AG04450 (cell line): ENCODE measurements around the gene THSD1. TPM values are rescaled to one million over a fixed set of nuclear protein-coding genes. Genes with fewer than 3 reads are reported as not detected.

Experiments used
- CTCF ChIA-PET: fragments of 300-600, 350-600 bp; formaldehyde crosslinking; extraction: SDS; loops from one replicate; lab custom pipeline; 2022; ENCODE audit warnings: antibody characterized with exemption, inconsistent platforms; lab: Charles Lee
- POLR2A ChIA-PET: fragments of 350-600 bp; formaldehyde crosslinking; extraction: SDS; loops from one replicate; lab custom pipeline; 2021; ENCODE audit warnings: antibody characterized with exemption, inconsistent platforms; lab: Yijun Ruan, JAX
- DNase-seq: peaks from one replicate; pipeline ENCODE4 v3.0.0-alpha.2; 2011; ENCODE audit warnings: low read depth, low spot score
- H3K27ac ChIP-seq: one replicate; pipeline ENCODE4 v1.5.1; 2012; ENCODE audit warnings: low read depth, low read length, control low read depth
- H3K27me3 ChIP-seq: one replicate; pipeline ENCODE4 v1.6.0; 2012; ENCODE audit warnings: low read length; ENCODE audit not compliant: control insufficient read depth, insufficient read depth
- H3K4me3 ChIP-seq: 2 replicates; pipeline ENCODE4 v1.5.1; 2011; ENCODE audit warnings: mild to moderate bottlenecking, low read depth, low read length, control low read depth
- H3K9me3 ChIP-seq: 2 replicates; pipeline ENCODE4 v1.5.1; 2012; ENCODE audit warnings: low read length; ENCODE audit not compliant: control insufficient read depth, insufficient read depth
- polyA plus RNA-seq: library from polyadenylated mRNA; depleted of rRNA; stranded (reverse); fragments of >200 nt; gene quantifications from 2 replicates; pipeline ENCODE4 v1.2.3, GENCODE V29; 2011
- TF ChIP-seq, protein P1 (sequence below): IDR thresholded peaks from 2 replicates; pipeline ENCODE4 v1.5.1; 2011; ENCODE audit warnings: low read depth, low read length, control low read depth, inconsistent platforms

Gene THSD1
- polyA plus RNA-seq, 1 experiment = 7.9 TPM

DNA sequence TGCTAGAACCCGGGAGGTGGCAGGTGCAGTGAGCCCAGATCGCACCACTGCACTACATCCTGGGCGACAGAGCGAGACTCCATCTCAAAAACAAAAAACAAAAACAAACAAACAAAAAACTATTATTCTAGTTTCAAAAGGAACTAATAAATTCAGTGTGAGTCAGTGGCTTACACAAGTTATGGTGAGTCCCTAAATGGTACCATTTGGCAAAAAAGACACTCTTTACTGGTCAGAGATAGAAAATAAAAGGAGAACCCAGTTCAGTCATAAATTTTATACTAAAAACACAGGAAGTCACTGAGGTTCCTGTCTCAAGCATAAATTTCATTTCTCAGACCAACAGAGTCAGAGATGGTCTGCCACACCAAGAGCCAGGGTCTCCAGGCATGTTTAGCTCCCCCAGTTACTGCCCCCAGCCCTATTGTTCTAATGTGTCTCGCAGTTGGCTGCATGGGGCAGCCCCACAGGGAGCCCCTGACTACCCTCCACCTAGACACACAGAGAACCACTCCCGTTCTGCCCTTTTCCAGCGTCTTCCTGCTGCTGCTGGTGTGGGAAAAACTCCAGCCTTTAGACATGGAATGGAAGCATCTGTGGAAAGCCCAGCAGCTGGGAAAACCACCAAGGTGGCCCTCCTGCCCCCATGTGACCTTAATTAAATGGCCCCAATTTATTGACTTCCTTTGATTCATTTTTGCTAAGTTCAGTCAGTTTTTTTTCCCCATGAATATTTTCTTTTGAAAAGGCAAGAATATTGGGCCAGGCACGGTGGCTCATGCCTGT, 12.2 kb downstream of the THSD1 start:
- POLR2A ChIA-PET = no interaction called here

DNA sequence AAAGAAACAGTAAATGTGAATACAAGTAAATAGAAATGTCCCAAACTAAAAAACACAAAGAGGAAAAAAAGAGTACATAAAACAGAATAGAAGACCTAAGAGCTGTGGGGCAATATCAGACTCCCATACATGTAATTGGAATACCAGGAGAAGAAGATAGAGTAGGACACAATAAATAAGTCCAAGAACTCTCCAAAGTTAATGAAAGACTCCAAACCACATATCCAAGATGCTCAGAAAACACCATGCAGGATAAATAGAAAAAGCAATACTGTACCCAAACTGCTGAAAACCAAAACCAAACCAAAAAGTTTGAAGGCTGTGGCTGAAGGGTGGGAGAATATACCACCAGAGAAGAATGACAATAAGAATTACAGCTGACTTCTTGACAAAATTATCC, 18.3 kb downstream of the THSD1 start:
- no peak for DNase-seq
- TF ChIP-seq, protein P1, sequence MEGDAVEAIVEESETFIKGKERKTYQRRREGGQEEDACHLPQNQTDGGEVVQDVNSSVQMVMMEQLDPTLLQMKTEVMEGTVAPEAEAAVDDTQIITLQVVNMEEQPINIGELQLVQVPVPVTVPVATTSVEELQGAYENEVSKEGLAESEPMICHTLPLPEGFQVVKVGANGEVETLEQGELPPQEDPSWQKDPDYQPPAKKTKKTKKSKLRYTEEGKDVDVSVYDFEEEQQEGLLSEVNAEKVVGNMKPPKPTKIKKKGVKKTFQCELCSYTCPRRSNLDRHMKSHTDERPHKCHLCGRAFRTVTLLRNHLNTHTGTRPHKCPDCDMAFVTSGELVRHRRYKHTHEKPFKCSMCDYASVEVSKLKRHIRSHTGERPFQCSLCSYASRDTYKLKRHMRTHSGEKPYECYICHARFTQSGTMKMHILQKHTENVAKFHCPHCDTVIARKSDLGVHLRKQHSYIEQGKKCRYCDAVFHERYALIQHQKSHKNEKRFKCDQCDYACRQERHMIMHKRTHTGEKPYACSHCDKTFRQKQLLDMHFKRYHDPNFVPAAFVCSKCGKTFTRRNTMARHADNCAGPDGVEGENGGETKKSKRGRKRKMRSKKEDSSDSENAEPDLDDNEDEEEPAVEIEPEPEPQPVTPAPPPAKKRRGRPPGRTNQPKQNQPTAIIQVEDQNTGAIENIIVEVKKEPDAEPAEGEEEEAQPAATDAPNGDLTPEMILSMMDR = no peak
- Histone ChIP-seq H3K27me3 (no peaks in the 10 kb centered on the region), H3K4me3 (no peak overlapping the region), H3K9me3 (no peaks in the 10 kb centered on the region), H3K27ac (no peak overlapping the region)
- ChIA-PET CTCF (interaction anchor here (3.5 kb wide), 1 partner anchor 63 kb away, joined by 16 read pairs; the partner anchor contains the start of gene VPS36), POLR2A (no interaction called here)

More for the DNA sequence above, 12.2 kb downstream of the THSD1 start:
- no peak overlapping the region for H3K4me3 ChIP-seq
- TF ChIP-seq, protein P1 = no peak
- H3K9me3 ChIP-seq = no peaks in the 10 kb centered on the region
- no peak overlapping the region for H3K27ac ChIP-seq
- no peak for DNase-seq
- CTCF ChIA-PET = interaction anchor here (0.8 kb wide), 1 partner anchor 16 kb away, joined by 3 read pairs; no protein-coding TSS in a partner anchor
- no peaks in the 10 kb centered on the region for H3K27me3 ChIP-seq

DNA sequence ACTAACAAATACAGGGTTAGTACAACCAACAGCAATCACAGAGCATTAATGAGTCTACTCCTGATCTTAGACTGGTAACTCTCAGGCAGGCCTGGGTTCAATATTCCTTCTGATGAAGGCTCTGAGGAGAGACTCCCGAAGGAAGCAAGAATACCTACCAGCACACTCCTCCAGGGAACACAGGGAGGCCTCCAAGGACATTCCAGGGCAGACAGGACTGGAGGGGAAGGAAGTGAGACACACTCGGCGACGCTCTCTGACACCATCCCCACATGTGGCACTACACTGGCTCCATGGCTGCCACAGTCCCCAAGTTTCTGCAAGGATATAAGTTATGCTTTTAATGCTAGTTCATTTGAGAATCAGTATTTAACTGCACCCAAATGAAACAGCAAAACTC, 20.1 kb downstream of the THSD1 start:
- TF ChIP-seq, protein P1 = no peak
- ChIA-PET CTCF (interaction anchor here (3.5 kb wide), 1 partner anchor 65 kb away, joined by 16 read pairs; the partner anchor contains the start of gene VPS36), POLR2A (no interaction called here)
- H3K4me3 ChIP-seq = no peak overlapping the region
- no peaks in the 10 kb centered on the region for H3K9me3 ChIP-seq
- H3K27me3 ChIP-seq = no peaks in the 10 kb centered on the region
- no peak for DNase-seq
- H3K27ac ChIP-seq = no peak overlapping the region

DNA sequence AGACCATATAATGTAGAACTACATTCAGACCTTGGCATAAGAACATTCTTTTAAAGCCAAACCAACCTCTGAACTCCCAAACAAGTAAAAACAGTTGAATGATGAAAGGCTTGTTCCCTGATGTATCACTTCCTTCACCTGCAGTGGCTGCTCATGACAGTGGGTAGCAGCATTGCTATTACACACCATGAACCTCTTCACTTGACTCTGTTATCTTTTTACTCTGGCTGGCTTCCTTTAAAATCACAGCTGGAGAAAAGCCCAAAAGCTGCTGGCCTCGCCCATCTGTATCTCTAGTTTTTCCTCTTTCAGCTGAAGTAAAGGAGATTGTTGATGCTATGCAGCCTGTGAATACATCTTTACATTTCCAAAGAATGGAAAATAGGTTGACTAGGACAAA, 22.6 kb downstream of the THSD1 start:
- CTCF ChIA-PET = no interaction called here

More for the DNA sequence above, 22.6 kb downstream of the THSD1 start:
- no peak overlapping the region for H3K27ac ChIP-seq
- POLR2A ChIA-PET = no interaction called here
- TF ChIP-seq, protein P1 = no peak
- DNase-seq = no peak
- H3K27me3 ChIP-seq = no peaks in the 10 kb centered on the region
- no peaks in the 10 kb centered on the region; the same call in 1 of the 2 replicates for H3K9me3 ChIP-seq
- H3K4me3 ChIP-seq = no peak overlapping the region
